Caki2 (cell line): ENCODE data around the gene RUNX2. TPM values are rescaled to one million over a fixed set of nuclear protein-coding genes. Genes with fewer than 3 reads are reported as not detected.

Experiments used
- DNase-seq: peaks from one replicate; pipeline ENCODE4 v3.0.0-alpha.2; 2015; ENCODE audit warnings: low read depth
- in situ Hi-C: cut with HindIII; loops from 2 replicates; pipeline ENCODE4 v1.10.0; 2016; ENCODE audit warnings: low sequenced_read_pairs, low pct_unique_long_range_greater_than_20kb, mixed read lengths
- total RNA-seq: library from RNA; depleted of rRNA; stranded (reverse); fragments of >200 nt; shearing (Covaris generic); gene quantifications from 2 replicates; pipeline ENCODE4 v1.2.3, GENCODE V29; 2014; ENCODE audit warnings: low replicate concordance

The RUNX2 gene
- total RNA-seq, 1 experiment from 2014 or later: 2.7 TPM

GRCh38 chr6:45423111-45423823 is 95.1 kb downstream of the RUNX2 start:
- in situ Hi-C loops: no loop called here
- no peak for DNase-seq

- in situ Hi-C loops: no loop called here
- peak; percentile 30 for DNase-seq
Measured at GRCh38 chr6:45423824-45424450, 95.8 kb downstream of the RUNX2 start.

DNA sequence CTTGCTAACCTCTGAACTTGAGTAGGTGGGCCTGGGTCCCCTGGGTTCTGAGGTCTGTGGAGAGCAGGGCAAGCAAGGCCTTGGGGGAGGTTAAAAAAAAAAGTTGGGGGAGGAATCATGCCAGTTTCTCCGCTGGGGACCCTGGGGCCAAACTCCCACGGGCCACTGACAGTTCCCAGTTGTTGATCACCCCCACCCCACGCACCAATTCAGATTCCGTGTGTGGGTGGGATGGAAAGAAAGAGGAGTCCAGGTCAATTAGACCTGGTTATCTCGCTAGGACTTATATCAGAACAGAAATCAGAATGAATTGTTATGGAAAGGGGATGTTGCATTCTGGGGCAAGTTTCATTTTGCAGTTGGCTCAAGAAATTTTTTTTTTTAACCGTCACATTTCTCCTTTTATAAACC is 96.3 kb downstream of the RUNX2 start:
- in situ Hi-C loops: no loop called here

DNA sequence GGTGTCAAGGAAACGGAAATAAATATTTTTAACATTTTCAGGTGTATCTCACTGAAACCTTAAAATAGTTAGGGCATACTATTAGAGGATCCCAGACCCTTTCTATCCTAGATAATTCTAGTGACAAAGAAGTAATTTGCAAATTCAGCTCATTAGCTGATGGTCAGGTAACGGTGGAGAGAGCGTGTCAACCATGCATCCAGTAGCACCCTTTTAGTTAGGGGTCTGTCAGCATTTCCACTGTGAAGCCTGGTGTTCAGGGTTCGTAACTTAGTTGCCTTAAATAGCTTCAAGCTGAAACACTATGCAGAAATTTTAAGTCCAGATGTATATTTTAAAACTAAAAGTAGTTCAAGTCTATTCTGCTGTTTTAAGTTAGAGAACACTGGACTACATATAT is 98.1 kb downstream of the RUNX2 start:
- in situ Hi-C loops: no loop called here

More for the DNA sequence above, 96.3 kb downstream of the RUNX2 start:
- no peak for DNase-seq

GRCh38 chr6:45427726-45428125 is 99.6 kb downstream of the RUNX2 start:
- DNase-seq: no peak
- in situ Hi-C loops: no loop called here

More for the DNA sequence above, 98.1 kb downstream of the RUNX2 start:
- no peak for DNase-seq

GRCh38 chr6:45428727-45429126 is 100.6 kb downstream of the RUNX2 start:
- in situ Hi-C loops: no loop called here
- no peak for DNase-seq

GRCh38 chr6:45430590-45431202 is 102.6 kb downstream of the RUNX2 start:
- in situ Hi-C loops: no loop called here
- DNase-seq: no peak

DNA sequence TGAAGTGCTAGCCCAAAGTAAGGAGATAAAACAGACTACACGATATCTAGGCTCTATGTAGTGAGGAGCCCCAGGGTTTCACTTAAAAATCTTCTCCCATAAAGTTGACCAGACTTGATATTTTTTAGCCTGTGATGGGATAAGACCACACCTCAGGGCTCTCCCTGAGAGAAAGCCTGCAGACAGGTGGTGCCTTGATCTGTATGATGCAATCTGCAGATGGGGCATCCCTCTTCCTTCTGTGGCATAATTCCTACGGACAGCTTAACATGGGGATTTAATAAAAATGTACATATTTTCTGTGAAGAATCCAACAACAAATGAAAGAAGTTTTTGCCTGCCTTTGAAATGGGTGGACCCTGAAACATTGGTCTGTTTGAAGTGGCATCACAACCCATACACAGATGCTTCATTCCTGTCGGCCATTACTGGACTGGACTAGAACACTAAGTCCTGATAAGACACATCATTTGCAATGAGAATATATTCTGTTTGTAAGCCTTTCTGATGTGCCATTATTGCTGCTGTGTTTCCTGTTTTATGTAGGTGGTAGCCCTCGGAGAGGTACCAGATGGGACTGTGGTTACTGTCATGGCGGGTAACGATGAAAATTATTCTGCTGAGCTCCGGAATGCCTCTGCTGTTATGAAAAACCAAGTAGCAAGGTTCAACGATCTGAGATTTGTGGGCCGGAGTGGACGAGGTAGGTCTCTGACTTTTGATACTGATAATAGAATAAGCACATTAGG is 103.4 kb downstream of the RUNX2 start:
- in situ Hi-C loops: no loop called here
- DNase-seq: no peak

- DNase-seq: peak; percentile 53
- in situ Hi-C loops: no loop called here
Measured at GRCh38 chr6:45432977-45433376, 104.8 kb downstream of the RUNX2 start.

DNA sequence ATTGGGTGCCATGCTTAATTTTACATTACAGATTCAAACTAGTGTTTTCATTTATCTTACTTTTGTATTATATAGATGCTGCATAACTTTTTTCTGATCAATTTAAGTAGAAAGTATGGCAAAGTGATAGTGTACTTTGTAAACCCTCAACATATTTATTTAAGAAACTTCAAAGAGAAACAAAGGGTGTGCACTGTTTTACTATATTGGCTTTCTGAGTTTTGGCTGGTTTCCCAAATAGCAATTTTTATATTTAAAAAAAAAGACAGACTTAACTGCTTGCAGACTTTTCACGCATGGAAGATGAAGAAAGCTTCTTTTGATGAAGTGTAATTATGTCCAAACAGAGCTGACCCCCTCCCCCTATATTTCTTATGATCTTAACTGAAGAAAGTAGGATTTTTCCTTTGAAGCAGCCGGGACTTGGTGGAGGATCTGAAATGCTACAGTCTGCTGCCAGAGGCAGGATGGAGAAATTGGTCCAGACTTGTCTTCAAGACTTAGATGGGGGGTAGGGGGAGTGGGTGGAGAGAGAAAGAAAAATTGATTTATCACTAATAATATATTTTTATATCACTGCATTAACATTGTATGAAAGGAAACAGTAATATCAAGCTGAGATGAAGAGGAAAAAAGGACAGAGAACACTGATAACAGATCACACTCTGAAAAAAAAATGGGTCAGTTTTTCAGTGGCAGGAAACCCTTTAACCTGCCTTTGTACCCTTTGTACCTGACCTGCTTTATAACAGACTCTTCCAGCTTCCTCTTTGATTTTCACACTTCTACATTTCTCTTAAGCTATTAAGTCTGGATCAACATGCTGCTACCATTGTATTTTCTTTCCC is 105.6 kb downstream of the RUNX2 start:
- no peak for DNase-seq
- in situ Hi-C loops: no loop called here

DNA sequence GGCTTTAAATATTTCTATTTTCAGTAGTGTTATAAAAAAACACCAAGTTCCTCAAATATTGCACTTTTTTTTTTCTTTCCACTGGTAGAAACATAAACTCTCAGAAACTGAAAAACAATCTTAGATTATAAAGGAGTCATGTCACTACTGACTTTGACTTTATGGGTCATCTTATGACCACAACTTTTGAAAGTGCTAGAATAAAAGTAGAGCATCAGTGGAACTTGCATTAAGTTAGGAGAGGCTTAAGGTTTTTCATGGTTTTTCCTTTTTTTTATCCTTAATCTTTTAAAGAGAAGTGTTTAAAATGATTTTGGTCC is 106.2 kb downstream of the RUNX2 start:
- in situ Hi-C loops: no loop called here
- no peak for DNase-seq

DNA sequence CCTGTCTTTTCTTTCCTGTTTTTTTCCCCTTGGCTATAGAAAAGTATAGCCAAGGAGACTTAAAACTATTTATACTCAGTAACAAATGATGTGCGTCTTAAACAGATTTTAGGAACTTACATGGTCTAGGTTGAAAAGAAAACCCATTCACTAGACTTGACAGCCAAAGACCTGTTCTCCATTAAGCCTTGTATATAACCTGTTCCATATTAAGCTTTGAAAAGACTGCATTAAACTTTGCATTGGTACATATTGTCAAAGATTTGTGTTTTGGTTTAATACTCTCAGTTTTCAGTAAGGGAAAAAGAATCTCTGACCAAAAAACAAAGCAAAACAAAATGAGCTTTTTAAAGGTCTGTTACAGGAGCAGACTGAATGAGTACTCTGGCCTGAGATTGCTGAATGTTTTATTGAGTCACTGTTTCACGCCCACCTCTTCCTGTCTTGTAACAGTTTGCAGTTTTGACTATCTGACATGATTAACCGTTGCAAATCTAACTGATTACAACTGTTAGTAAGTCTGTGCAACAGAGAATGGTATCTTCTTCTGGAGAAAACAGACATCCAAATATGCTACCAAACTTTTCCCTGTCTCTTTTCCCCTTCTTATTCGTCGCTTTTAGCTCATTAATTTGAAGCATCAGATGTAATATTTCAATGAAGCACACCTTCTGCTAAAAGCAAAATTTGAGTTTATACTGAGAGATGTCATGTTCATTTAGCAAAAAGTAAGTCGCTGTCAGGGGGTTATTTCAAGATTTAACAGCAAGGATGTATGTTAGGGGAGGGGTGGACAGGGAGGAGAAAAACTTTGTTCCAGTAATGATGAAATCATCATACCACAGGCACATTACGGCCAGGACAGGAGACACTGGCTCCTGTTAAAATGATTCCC is 108.7 kb downstream of the RUNX2 start:
- in situ Hi-C loops: no loop called here
- peak; percentile 39 for DNase-seq

- DNase-seq: no peak
Measured at GRCh38 chr6:45437439-45437815, 109.3 kb downstream of the RUNX2 start.

DNA sequence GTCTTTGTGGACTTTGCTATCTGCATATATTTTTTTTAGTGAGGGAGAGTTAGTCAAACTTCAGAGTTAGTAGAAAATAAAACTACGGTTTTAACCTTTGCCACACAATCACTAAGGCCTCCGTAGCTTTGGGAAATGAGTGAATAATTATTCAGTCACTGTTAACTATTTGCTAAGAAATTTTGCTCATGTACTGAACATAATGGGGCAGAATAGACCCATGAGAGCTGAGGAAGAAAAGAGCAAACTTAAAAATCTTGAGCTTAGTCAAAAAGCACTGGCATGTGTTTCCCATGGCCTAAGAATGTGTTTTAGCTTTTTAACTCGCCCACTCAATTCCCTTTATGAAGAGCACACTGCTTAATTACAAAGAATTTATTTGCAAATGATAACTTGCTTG is 110.0 kb downstream of the RUNX2 start:
- in situ Hi-C loops: no loop called here
- peak; percentile 40 for DNase-seq

More at GRCh38 chr6:45437439-45437815, 109.3 kb downstream of the RUNX2 start:
- in situ Hi-C loops: no loop called here

DNA sequence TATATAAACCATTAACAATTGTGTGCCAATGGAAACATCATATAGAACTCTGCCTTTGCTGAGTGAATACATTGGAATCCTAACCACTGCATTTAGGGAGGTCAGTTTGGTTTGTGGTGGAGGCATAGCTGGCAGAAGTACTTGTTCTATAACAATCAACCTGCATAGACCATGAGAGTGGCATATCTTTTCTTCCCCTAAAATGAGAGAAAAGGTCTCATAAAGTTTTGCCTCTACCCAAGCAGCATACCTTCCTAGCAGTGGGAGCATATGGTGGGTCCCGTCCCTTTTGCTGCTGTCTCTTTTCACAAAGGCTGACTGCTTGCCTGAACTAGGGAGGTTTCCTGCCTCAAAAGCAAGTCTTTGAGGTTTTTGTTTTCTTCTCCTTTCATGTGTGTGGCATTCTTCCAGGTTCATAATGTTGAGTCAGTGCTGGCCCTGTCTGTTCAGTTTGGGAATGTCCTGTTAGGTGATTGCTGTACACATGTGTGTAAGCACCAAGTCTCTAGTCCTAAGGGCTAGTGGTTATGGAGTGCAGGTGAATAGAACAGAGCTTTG is 110.8 kb downstream of the RUNX2 start:
- DNase-seq: peak; percentile 54
- in situ Hi-C loops: no loop called here

DNA sequence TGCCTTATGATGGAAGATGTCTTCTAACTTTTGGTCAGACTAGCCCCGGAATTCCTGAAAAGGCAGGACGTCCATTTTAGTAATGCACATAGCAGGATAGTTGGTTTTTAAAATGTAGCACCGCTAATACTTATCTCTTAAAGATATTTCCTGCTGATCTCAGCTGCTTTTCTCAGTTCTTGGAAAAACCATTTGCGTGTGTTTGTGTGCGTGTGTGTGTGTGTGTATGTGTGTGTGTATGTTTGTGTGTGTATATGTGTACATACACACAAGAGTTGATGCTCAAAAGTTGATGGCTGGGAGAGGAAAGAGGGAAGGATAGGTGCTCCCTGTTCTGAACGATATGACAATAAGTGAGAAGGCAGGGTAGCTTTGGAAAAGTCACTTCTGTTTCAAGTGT is 111.3 kb downstream of the RUNX2 start:
- in situ Hi-C loops: no loop called here
- no peak for DNase-seq

DNA sequence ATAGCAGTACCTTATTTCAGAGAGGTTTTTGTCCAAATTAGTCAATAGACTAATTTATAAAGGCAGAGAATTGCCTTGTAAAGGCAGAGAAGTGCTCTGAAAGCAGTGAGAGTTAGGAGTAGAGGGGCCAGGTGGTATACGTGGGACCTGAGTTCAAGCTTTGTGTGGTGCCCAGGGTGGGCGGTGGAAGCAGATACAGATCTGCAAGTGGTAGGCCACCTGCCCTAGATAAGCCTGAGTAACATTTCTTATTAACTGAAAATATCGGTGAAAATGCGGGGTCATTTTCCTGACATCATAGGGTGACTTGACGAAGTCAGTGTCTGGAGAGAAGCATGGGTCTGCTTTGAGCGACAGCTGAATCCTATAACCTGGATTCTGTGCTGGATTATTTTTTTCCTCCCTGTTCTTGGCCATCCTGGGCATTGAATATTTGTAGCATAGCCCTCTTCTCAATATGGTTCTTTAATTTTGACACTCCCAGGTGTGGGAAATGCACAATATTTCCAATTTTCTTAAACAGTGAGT is 111.8 kb downstream of the RUNX2 start:
- in situ Hi-C loops: no loop called here
- DNase-seq: no peak
